A549 (cell line): ENCODE results near the gene MAGI1.

Source experiments
- MAZ ChIP-seq: fragments of 150-350 bp; IDR thresholded peaks from 2 replicates; pipeline ENCODE4 v1.6.1; 2014; ENCODE audit warnings: antibody characterized with exemption, low read depth, low read length, borderline replicate concordance
- POLR2A ChIP-seq: IDR thresholded peaks from 2 replicates; pipeline ENCODE4 v1.6.1; 2012; ENCODE audit warnings: mild to moderate bottlenecking, low read length
- REST ChIP-seq: fragments of 200-600 bp; sonication (generic); IDR thresholded peaks from 2 replicates; pipeline ENCODE4 v1.6.1; 2016; ENCODE audit warnings: antibody characterized with exemption, mild to moderate bottlenecking, moderate library complexity

- TF ChIP-seq MAZ (no peak), REST (no peak), POLR2A (no peak)
Observed at GRCh38 chr3:65548848-65549625, 489.7 kb downstream of the MAGI1 start.
